C4-2B (cell line): ENCODE data around the gene GPR141.

Experiments used
- CTCF ChIP-seq: fragments of 450-650 bp; conservative IDR thresholded peaks from 2 replicates; pipeline ENCODE4 v1.5.1; 2017; ENCODE audit warnings: mild to moderate bottlenecking
- ZFX ChIP-seq: fragments of 450-650 bp; IDR thresholded peaks from 2 replicates; pipeline ENCODE4 v1.6.1; 2017

- TF ChIP-seq CTCF (no peak), ZFX (no peak)
These were observed 10.9 kb downstream of the GPR141 start for GRCh38 chr7:37694208-37695094.
